GM23338 (cell line): ENCODE measurements around the gene CPSF4. TPM values are rescaled to one million over a fixed set of nuclear protein-coding genes. Genes with fewer than 3 reads are reported as not detected.

Experiments used
- ATAC-seq: fragments of 200-7000 bp; cut with Tn5 transposase; 3 replicates; pipeline ENCODE4 v1.9.1; 2020
- DNase-seq: peaks from one replicate; pipeline ENCODE4 v3.0.0-alpha.2; 2015; ENCODE audit warnings: low spot score
- H2AFZ ChIP-seq: fragments of 200-600 bp; sonication (generic); 2 replicates; pipeline ENCODE4 v1.8.0; 2016; ENCODE audit warnings: antibody characterized with exemption, mild to moderate bottlenecking, moderate library complexity
- H3F3A ChIP-seq: fragments of 200-600 bp; sonication (generic); replicated peaks from 2 replicates; pipeline ENCODE4 v1.8.0; 2017; ENCODE audit warnings: antibody characterized with exemption, mixed run types, low read depth
- H3K27ac ChIP-seq: fragments of 200-600 bp; sonication (generic); 2 replicates; pipeline ENCODE4 v1.6.1; 2016; ENCODE audit warnings: low read depth
- H3K27me3 ChIP-seq: fragments of 200-600 bp; sonication (generic); 2 replicates; pipeline ENCODE4 v1.8.0; 2016; ENCODE audit warnings: mild to moderate bottlenecking, mixed run types, moderate library complexity; ENCODE audit not compliant: insufficient read depth
- H3K36me3 ChIP-seq: fragments of 200-600 bp; sonication (generic); 2 replicates; pipeline ENCODE4 v1.8.0; 2016; ENCODE audit warnings: mild to moderate bottlenecking; ENCODE audit not compliant: insufficient read depth
- H3K4me1 ChIP-seq: fragments of 200-600 bp; sonication (generic); 2 replicates; pipeline ENCODE4 v1.8.0; 2016; ENCODE audit warnings: mild to moderate bottlenecking, moderate library complexity; ENCODE audit not compliant: insufficient read depth
- H3K4me2 ChIP-seq: fragments of 200-600 bp; sonication (generic); 2 replicates; pipeline ENCODE4 v1.7.1; 2017; ENCODE audit warnings: mixed run types
- H3K4me3 ChIP-seq: fragments of 200-600 bp; sonication (generic); 2 replicates; pipeline ENCODE4 v1.6.1; 2016; ENCODE audit warnings: mixed run types
- H3K79me2 ChIP-seq: fragments of 200-600 bp; sonication (generic); replicated peaks from 2 replicates; pipeline ENCODE4 v1.8.0; 2017; ENCODE audit warnings: mild to moderate bottlenecking; ENCODE audit not compliant: insufficient read depth
- H3K9me2 ChIP-seq: fragments of 200-600 bp; sonication (generic); 2 replicates; pipeline ENCODE4 v1.8.0; 2017; ENCODE audit not compliant: insufficient read depth
- H4K20me1 ChIP-seq: fragments of 200-600 bp; sonication (generic); replicated peaks from 2 replicates; pipeline ENCODE4 v1.8.0; 2017; ENCODE audit warnings: mild to moderate bottlenecking; ENCODE audit not compliant: insufficient read depth
- H3K27ac Mint-ChIP-seq: 2 replicates; pipeline ENCODE4 v1.8.0; 2020; ENCODE audit warnings: inconsistent platforms, mild to moderate bottlenecking, moderate library complexity, mixed read lengths
- H3K27me3 Mint-ChIP-seq: 3 replicates; pipeline ENCODE4 v1.8.0; 2022; ENCODE audit warnings: low read depth, mild to moderate bottlenecking, moderate library complexity, mixed read lengths, inconsistent platforms; ENCODE audit not compliant: insufficient read depth, poor library complexity
- H3K36me3 Mint-ChIP-seq: 3 replicates; pipeline ENCODE4 v1.8.0; 2021; ENCODE audit warnings: low read depth, mild to moderate bottlenecking, inconsistent platforms, moderate library complexity, mixed read lengths
- H3K4me1 Mint-ChIP-seq: 3 replicates; pipeline ENCODE4 v1.8.0; 2020; ENCODE audit warnings: mild to moderate bottlenecking, inconsistent platforms, mixed read lengths
- H3K4me3 Mint-ChIP-seq: 3 replicates; pipeline ENCODE4 v1.8.0; 2021; ENCODE audit warnings: moderate library complexity, mild to moderate bottlenecking, inconsistent platforms, mixed read lengths
- H3K9me3 Mint-ChIP-seq: 3 replicates; pipeline ENCODE4 v1.8.0; 2020; ENCODE audit warnings: moderate library complexity, mild to moderate bottlenecking, inconsistent platforms, mixed read lengths
- EZH2 ChIP-seq: fragments of 200-600 bp; sonication (generic); IDR thresholded peaks from one replicate; pipeline ENCODE4 v1.8.0; 2017; ENCODE audit warnings: antibody characterized with exemption, mild to moderate bottlenecking, low read depth; ENCODE audit not compliant: unreplicated experiment
- POLR2AphosphoS5 ChIP-seq: IDR thresholded peaks from 2 replicates; pipeline ENCODE4 v1.6.1; 2016; ENCODE audit warnings: antibody characterized with exemption, low read depth
- ZNF114 ChIP-seq: fragments of 250-450 bp; sonication (Bioruptor Pico); IDR thresholded peaks from 2 replicates; pipeline ENCODE4 v1.5.0; 2020; ENCODE audit warnings: mild to moderate bottlenecking, moderate library complexity
- ZNF331 ChIP-seq: fragments of 250-450 bp; sonication (Bioruptor Pico); IDR thresholded peaks from 2 replicates; pipeline ENCODE4 v1.5.0; 2020; ENCODE audit warnings: low read depth, mild to moderate bottlenecking, moderate library complexity
- ZNF462 ChIP-seq: fragments of 250-450 bp; sonication (Bioruptor Pico); IDR thresholded peaks from 2 replicates; pipeline ENCODE4 v1.5.0; 2020; ENCODE audit warnings: mild to moderate bottlenecking, moderate library complexity
- polyA plus RNA-seq: library from polyadenylated mRNA; unstranded; fragments of >200 nt; fragmentation: Nextera tagmentation; extraction: Ambion mirVana; gene quantifications from 2 replicates; pipeline ENCODE4 v1.2.1, GENCODE V29; 2016
- total RNA-seq: library from RNA; depleted of rRNA; stranded (reverse); fragments of >200 nt; shearing (Covaris generic); gene quantifications from 2 replicates; pipeline ENCODE4 v1.2.3, GENCODE V29; 2014
- TF ChIP-seq, protein P1 (sequence below), 2 experiments: fragments of 200-600 bp in 1 of 2; sonication (generic) in 1 of 2; conservative IDR thresholded peaks; 2 replicates each; pipeline versions ENCODE4 v1.5.1 to v1.6.1; 2016 to 2017; ENCODE audit warnings: antibody characterized with exemption in 2 of 2, low read depth in 2 of 2, mild to moderate bottlenecking in 2 of 2, moderate library complexity in 1 of 2

The CPSF4 gene
- total and polyA plus RNA-seq, 2 experiments from 2014 or later: 34.3 to 93.2 TPM

GRCh38 chr7:99499371-99499720 is 60.6 kb downstream of the CPSF4 start (continued):
- TF ChIP-seq, protein P1, sequence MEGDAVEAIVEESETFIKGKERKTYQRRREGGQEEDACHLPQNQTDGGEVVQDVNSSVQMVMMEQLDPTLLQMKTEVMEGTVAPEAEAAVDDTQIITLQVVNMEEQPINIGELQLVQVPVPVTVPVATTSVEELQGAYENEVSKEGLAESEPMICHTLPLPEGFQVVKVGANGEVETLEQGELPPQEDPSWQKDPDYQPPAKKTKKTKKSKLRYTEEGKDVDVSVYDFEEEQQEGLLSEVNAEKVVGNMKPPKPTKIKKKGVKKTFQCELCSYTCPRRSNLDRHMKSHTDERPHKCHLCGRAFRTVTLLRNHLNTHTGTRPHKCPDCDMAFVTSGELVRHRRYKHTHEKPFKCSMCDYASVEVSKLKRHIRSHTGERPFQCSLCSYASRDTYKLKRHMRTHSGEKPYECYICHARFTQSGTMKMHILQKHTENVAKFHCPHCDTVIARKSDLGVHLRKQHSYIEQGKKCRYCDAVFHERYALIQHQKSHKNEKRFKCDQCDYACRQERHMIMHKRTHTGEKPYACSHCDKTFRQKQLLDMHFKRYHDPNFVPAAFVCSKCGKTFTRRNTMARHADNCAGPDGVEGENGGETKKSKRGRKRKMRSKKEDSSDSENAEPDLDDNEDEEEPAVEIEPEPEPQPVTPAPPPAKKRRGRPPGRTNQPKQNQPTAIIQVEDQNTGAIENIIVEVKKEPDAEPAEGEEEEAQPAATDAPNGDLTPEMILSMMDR (conservative IDR thresholded peaks at IDR 0.05; ENCODE audit: low read depth in 2 of 2): no peak
- TF ChIP-seq ZNF331 (CRISPR knock-in tag) (no peak), POLR2AphosphoS5 (no peak), EZH2 (no peak), ZNF462 (CRISPR knock-in tag) (no peak)

- Histone ChIP-seq H3K27ac (peak within 1 kb of the TSS; percentile 98), H3K9me2 (no peaks in the 10 kb centered on the region), H3K4me2 (peak within 1 kb of the TSS; percentile 94), H2AFZ (peak within 1 kb of the TSS; percentile 96), H3K27me3 (no peaks in the 10 kb centered on the region), H3K36me3 (peaks cover 19% of the 10 kb centered on the region), H3K4me3 (peak within 1 kb of the TSS; percentile 85), H3K79me2 (peaks cover 53% of the 10 kb centered on the region), H4K20me1 (peaks cover 24% of the 10 kb centered on the region), H3K4me1 (peaks cover 18% of the 10 kb centered on the region; the same call in 1 of the 2 replicates), H3F3A (0 out of 2 replicates have a peak, but pooled peaks cover 26% of the 10 kb centered on the region)
- peaks cover 8% of the 10 kb centered on the region for H3K27me3 Mint-ChIP-seq
- DNase-seq: peak; percentile 99
- peaks cover 36% of the 10 kb centered on the region for H3K36me3 Mint-ChIP-seq
- peak within 1 kb of the TSS; percentile 99 for H3K4me3 Mint-ChIP-seq
- H3K4me1 Mint-ChIP-seq: peaks cover 13% of the 10 kb centered on the region
- H3K27ac Mint-ChIP-seq: peak within 1 kb of the TSS; percentile 100
- ATAC-seq: peak; percentile 59
- H3K9me3 Mint-ChIP-seq: peaks cover 16% of the 10 kb centered on the region; the same call in 1 of the 3 replicates
- no peak for TF ChIP-seq ZNF114
- TF ChIP-seq ZNF462 (CRISPR knock-in tag): no peak
These were observed 61.2 kb downstream of the CPSF4 start, which contains the start of gene ZNF394 for GRCh38 chr7:99499721-99500636. Gene ZNF394, minus strand, starts transcription at chr7:99500281. Its CDS starts 188 bp downstream, at chr7:99500093.
